ENCODE results near the gene PRKAG2. TPM values are rescaled to one million over a fixed set of nuclear protein-coding genes. Genes with fewer than 3 reads are reported as not detected.
A peak's percentile ranks its signal among the peaks of the same experiment; 100 is the strongest.

Gene PRKAG2
- total and polyA plus RNA-seq, 2 of the 8 experiments (the other 6 are each of a cell fraction or from before 2014, with no cell fraction given) = 7.5 to 18.1 TPM

- Histone ChIP-seq H3K4me2 (ENCODE audit: insufficient read depth in 1 of 2, low read depth in 2 of 2, low read length in 2 of 2) (peak overlapping the region; percentile 33 to 63; a peak in 3 of 4 replicates), H3K79me2 (ENCODE audit: control insufficient read depth in 1 of 2, insufficient read depth in 2 of 2, low read length in 2 of 2) (no peaks in the 10 kb centered on the region), H2BK5ac (ENCODE audit: low read depth, low read length) (peak overlapping the region; percentile 49), H3K14ac (ENCODE audit: insufficient read length) (no peak overlapping the region), H3K27ac (ENCODE audit: low read depth, low read length) (no peak overlapping the region), H2BK12ac (ENCODE audit: low read depth, low read length) (0 out of 2 replicates have a peak overlapping the region, but pooled peaks have one; percentile 65), H3K9ac (replicated peaks in 1 of 4; ENCODE audit: extremely low read depth in 1 of 4, low read depth in 3 of 4, low read length in 3 of 4) (no peak overlapping the region; a peak in 2 of 7 replicates), H3K23me2 (ENCODE audit: low read depth, low read length) (no peaks in the 10 kb centered on the region), H2AK5ac (ENCODE audit: low read depth, low read length) (no peak overlapping the region), H3K4me3 (ENCODE audit: extremely low read depth in 1 of 4, insufficient read depth in 2 of 4, low read depth in 3 of 4, low read length in 4 of 4) (no peak overlapping the region), H3K27me3 (replicated peaks in 1 of 4; ENCODE audit: control insufficient read depth in 3 of 4, extremely low read depth in 1 of 4, insufficient read depth in 3 of 4, low read length in 3 of 4) (no peaks in the 10 kb centered on the region; a peak in 1 of 7 replicates), H3K79me1 (ENCODE audit: low read depth, low read length) (no peaks in the 10 kb centered on the region), H2BK20ac (ENCODE audit: low read length) (peak overlapping the region; percentile 74; the same call in 1 of the 2 replicates), H2AFZ (ENCODE audit: low read length) (0 out of 2 replicates have a peak overlapping the region, but pooled peaks have one; percentile 27), H4K20me1 (replicated peaks in 1 of 2; ENCODE audit: control insufficient read depth in 1 of 2, insufficient read depth in 2 of 2, low read length in 2 of 2) (no peaks in the 10 kb centered on the region), H4K8ac (ENCODE audit: extremely low read depth, insufficient read depth, low read length) (no peak overlapping the region), H3K23ac (ENCODE audit: insufficient read length) (no peak overlapping the region), H2BK120ac (replicated peaks; ENCODE audit: low read depth, low read length) (no peak overlapping the region), H3K4ac (replicated peaks; ENCODE audit: insufficient read length, low read depth, low read length) (no peak overlapping the region), H3K4me1 (replicated peaks in 1 of 4; ENCODE audit: control insufficient read depth in 3 of 4, insufficient read depth in 4 of 4, low read length in 3 of 4) (peaks cover 10 to 25% (median 11%) of the 10 kb centered on the region in 4 experiments), H3K36me3 (ENCODE audit: control insufficient read depth in 2 of 4, insufficient read depth in 4 of 4, low read length in 3 of 4) (no peaks in the 10 kb centered on the region), H3K18ac (ENCODE audit: extremely low read depth, low read length) (no peak overlapping the region), H4K5ac (ENCODE audit: insufficient read length, low read depth, low read length) (no peak overlapping the region), H3K56ac (replicated peaks; ENCODE audit: insufficient read length, low read depth, low read length) (no peak overlapping the region), H4K91ac (replicated peaks; ENCODE audit: insufficient read length, low read length) (no peak overlapping the region), H2BK15ac (ENCODE audit: low read length) (no peak overlapping the region), H3K9me3 (ENCODE audit: insufficient read depth in 2 of 2, low read depth in 1 of 2, low read length in 1 of 2) (peaks cover 4 to 6% of the 10 kb centered on the region in 2 experiments; a peak in 3 of 4 replicates)
- no peak for FAIRE-seq
- ChIA-PET POLR2A (ENCODE audit: partially characterized antibody) (interaction anchor here (1.0 kb wide), 1 partner anchor 21 kb away, joined by 4 read pairs; no protein-coding TSS in a partner anchor), CTCF (ENCODE audit: partially characterized antibody) (interaction anchor here (0.6 to 5.7 kb wide), 23 partner anchors 8 to 343 kb away, joined by 3 to 29 read pairs (median 4); no protein-coding TSS in a partner anchor)
- DNase-seq (ENCODE audit: low read depth in 1 of 2, low spot score in 2 of 2) = peak; percentile 44 to 58
- 24% methylated on average over 10 of the region's 10 CpGs; no CpG with 5 or more reads in 1 of the 2 experiments for WGBS, 2 experiments (ENCODE audit: extremely low coverage in 1 of 2, insufficient coverage in 1 of 2, insufficient read length in 1 of 2, insufficient replicate concordance in 2 of 2, low coverage in 1 of 2, low lambda C conversion rate in 2 of 2, missing lambda C conversion rate in 1 of 2)
- TF ChIP-seq CHD2 (IDR thresholded peaks at IDR 0.05; ENCODE audit: low read length) = no peak
- TF ChIP-seq SP4 (IDR thresholded peaks at IDR 0.05; ENCODE audit: low read length) = no peak
- no peak for TF ChIP-seq KDM4A (IDR thresholded peaks at IDR 0.05; ENCODE audit: low read depth, low read length, severe bottlenecking)
- TF ChIP-seq, protein P1, sequence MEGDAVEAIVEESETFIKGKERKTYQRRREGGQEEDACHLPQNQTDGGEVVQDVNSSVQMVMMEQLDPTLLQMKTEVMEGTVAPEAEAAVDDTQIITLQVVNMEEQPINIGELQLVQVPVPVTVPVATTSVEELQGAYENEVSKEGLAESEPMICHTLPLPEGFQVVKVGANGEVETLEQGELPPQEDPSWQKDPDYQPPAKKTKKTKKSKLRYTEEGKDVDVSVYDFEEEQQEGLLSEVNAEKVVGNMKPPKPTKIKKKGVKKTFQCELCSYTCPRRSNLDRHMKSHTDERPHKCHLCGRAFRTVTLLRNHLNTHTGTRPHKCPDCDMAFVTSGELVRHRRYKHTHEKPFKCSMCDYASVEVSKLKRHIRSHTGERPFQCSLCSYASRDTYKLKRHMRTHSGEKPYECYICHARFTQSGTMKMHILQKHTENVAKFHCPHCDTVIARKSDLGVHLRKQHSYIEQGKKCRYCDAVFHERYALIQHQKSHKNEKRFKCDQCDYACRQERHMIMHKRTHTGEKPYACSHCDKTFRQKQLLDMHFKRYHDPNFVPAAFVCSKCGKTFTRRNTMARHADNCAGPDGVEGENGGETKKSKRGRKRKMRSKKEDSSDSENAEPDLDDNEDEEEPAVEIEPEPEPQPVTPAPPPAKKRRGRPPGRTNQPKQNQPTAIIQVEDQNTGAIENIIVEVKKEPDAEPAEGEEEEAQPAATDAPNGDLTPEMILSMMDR (IDR thresholded peaks at IDR 0.05; ENCODE audit: control extremely low read depth in 1 of 3, insufficient read depth in 1 of 3, low read depth in 1 of 3, low read length in 3 of 3) = peak; percentile 30 to 62 (median 55)
- 0 out of 2 replicates have a peak, but pooled peaks have one; percentile 23 for TF ChIP-seq E2F6 (IDR thresholded peaks at IDR 0.05)
- no peak for TF ChIP-seq SIX5 (IDR thresholded peaks at IDR 0.05; ENCODE audit: low read depth, low read length)
- TF ChIP-seq, protein P2, sequence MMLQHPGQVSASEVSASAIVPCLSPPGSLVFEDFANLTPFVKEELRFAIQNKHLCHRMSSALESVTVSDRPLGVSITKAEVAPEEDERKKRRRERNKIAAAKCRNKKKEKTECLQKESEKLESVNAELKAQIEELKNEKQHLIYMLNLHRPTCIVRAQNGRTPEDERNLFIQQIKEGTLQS (IDR thresholded peaks at IDR 0.05; ENCODE audit: insufficient read depth, low read depth, low read length) = no peak
- TF ChIP-seq NRF1 (IDR thresholded peaks at IDR 0.05; ENCODE audit: low read depth, low read length) = no peak
- TF ChIP-seq JUN (IDR thresholded peaks at IDR 0.05; ENCODE audit: low read depth, low read length) = no peak
Measured at GRCh38 chr7:151736403-151736909, 140.5 kb downstream of the PRKAG2 start.

Data from H1 (cell line).